Fibroblast of lung (primary cell): ENCODE measurements around the gene CHRND. TPM values are rescaled to one million over a fixed set of nuclear protein-coding genes. Genes with fewer than 3 reads are reported as not detected.

Source experiments
- DNase-seq, 2 donors: peaks; one replicate each; pipeline versions ENCODE4 v3.0.0 to v3.0.0-alpha.2; 2010; ENCODE audit warnings: low read depth in 2 of 2
- H2AFZ ChIP-seq: 2 replicates; pipeline ENCODE4 v1.5.1; 2012; ENCODE audit warnings: low read length, control low read depth, inconsistent platforms
- H3K27ac ChIP-seq: 2 replicates; pipeline ENCODE4 v1.5.1; 2011; ENCODE audit warnings: low read length, control low read depth; ENCODE audit not compliant: insufficient read depth
- H3K27me3 ChIP-seq: 2 replicates; pipeline ENCODE4 v1.5.1; 2011; ENCODE audit warnings: mild to moderate bottlenecking, low read length; ENCODE audit not compliant: control insufficient read depth, insufficient read depth
- H3K36me3 ChIP-seq: 2 replicates; pipeline ENCODE4 v1.5.1; 2011; ENCODE audit warnings: low read length; ENCODE audit not compliant: control insufficient read depth, insufficient read depth
- H3K4me1 ChIP-seq: 2 replicates; pipeline ENCODE4 v1.5.1; 2011; ENCODE audit warnings: low read length; ENCODE audit not compliant: control insufficient read depth, insufficient read depth; ENCODE audit errors: extremely low read depth
- H3K4me2 ChIP-seq: 2 replicates; pipeline ENCODE4 v1.5.1; 2011; ENCODE audit warnings: low read length, control low read depth; ENCODE audit not compliant: insufficient read depth; ENCODE audit errors: extremely low read depth
- H3K4me3 ChIP-seq, 4 experiments: fragments of 200-600 bp in 1 of 4; sonication (generic) in 1 of 4; replicated peaks in 1 of 4; 2 replicates each; pipeline ENCODE4 v1.5.1; 2011 to 2016; ENCODE audit warnings: low read length in 4 of 4, low read depth in 3 of 4, mild to moderate bottlenecking in 3 of 4, control low read depth in 2 of 4, inconsistent platforms in 1 of 4, mixed read lengths in 1 of 4; ENCODE audit not compliant: insufficient read depth in 1 of 4; ENCODE audit errors: control extremely low read depth in 1 of 4
- H3K79me2 ChIP-seq: 2 replicates; pipeline ENCODE4 v1.5.1; 2012; ENCODE audit warnings: mild to moderate bottlenecking, low read length, inconsistent platforms; ENCODE audit not compliant: control insufficient read depth, insufficient read depth
- H3K9ac ChIP-seq: 2 replicates; pipeline ENCODE4 v1.5.1; 2011; ENCODE audit warnings: mild to moderate bottlenecking, low read length, control low read depth; ENCODE audit not compliant: insufficient read depth
- H3K9me3 ChIP-seq: 2 replicates; pipeline ENCODE4 v1.5.1; 2012; ENCODE audit warnings: low read depth, low read length; ENCODE audit not compliant: control insufficient read depth, insufficient read depth
- H4K20me1 ChIP-seq: 2 replicates; pipeline ENCODE4 v1.5.1; 2011; ENCODE audit warnings: low read length; ENCODE audit not compliant: control insufficient read depth, insufficient read depth; ENCODE audit errors: extremely low read depth
- CTCF ChIP-seq, 2 donors: IDR thresholded peaks in 1 of 2; conservative IDR thresholded peaks in 1 of 2; 1 replicate in 1 of 2; 2 replicates in 1 of 2; pipeline ENCODE4 v1.5.1; 2011 to 2012; ENCODE audit warnings: low read length in 2 of 2, control low read depth in 1 of 2, inconsistent platforms in 1 of 2, low read depth in 1 of 2, mild to moderate bottlenecking in 1 of 2
- EZH2 ChIP-seq: IDR thresholded peaks from 2 replicates; pipeline ENCODE4 v1.5.1; 2012; ENCODE audit warnings: low read length, control low read depth, mild to moderate bottlenecking; ENCODE audit errors: missing control alignments
- polyA plus RNA-seq, 2 donors: library from polyadenylated mRNA; depleted of rRNA in 1 of 2; stranded (reverse) in 1 of 2; unstranded in 1 of 2; fragments of >200 nt; gene quantifications; 2 replicates each; pipeline ENCODE4 v1.2.1, GENCODE V29; 2011 to 2012; ENCODE audit warnings: missing spikeins in 1 of 2
- total RNA-seq: library from RNA; depleted of rRNA; stranded (reverse); fragments of >200 nt; gene quantifications from 2 replicates; pipeline ENCODE4 v1.2.1, GENCODE V29; 2014

CHRND gene
- total and polyA plus RNA-seq, 2 donors (not counting 1 experiment from before 2014, with no cell fraction given): not detected

DNA sequence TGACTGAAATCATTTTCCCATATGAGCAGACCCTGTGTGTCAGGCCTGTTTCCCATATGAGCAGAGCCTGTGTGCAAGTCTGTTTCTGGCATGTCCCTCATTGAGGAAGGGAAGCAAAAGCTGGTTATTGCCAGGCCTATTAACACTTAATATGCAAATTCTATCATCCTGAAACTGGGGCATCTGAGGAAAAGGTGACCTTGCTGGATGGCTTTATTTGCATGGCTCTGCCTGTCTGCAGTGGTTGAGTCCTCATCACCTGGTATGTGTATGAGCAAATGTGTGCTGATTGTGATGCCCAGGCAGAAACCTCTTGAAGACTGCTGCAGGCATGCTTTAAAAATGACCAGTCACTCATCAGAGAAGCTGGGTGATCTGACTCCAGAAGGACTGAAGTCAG is 55.8 kb downstream of the CHRND start:
- H3K9me3 ChIP-seq: no peaks in the 10 kb centered on the region
- no peak for DNase-seq
- no peak overlapping the region for H2AFZ ChIP-seq
- no peaks in the 10 kb centered on the region for H4K20me1 ChIP-seq
- H3K27me3 ChIP-seq: no peaks in the 10 kb centered on the region
- H3K9ac ChIP-seq: no peak overlapping the region
- no peak overlapping the region for H3K27ac ChIP-seq
- no peak overlapping the region for H3K4me2 ChIP-seq
- H3K36me3 ChIP-seq: no peaks in the 10 kb centered on the region
- no peak for TF ChIP-seq EZH2
- no peak for TF ChIP-seq CTCF (conservative IDR thresholded peaks at IDR 0.05 in 1 of 2, IDR thresholded peaks at IDR 0.05 in 1 of 2; ENCODE audit: low read depth in 1 of 2, low read length in 2 of 2)
- no peaks in the 10 kb centered on the region for H3K4me1 ChIP-seq
- no peak overlapping the region for H3K4me3 ChIP-seq
- no peaks in the 10 kb centered on the region for H3K79me2 ChIP-seq

- no peak overlapping the region for H3K4me2 ChIP-seq
- H3K36me3 ChIP-seq: no peaks in the 10 kb centered on the region
- peaks cover 3% of the 10 kb centered on the region for H3K4me1 ChIP-seq
- H3K4me3 ChIP-seq: no peak overlapping the region
- TF ChIP-seq CTCF (conservative IDR thresholded peaks at IDR 0.05 in 1 of 2, IDR thresholded peaks at IDR 0.05 in 1 of 2; ENCODE audit: low read depth in 1 of 2, low read length in 2 of 2) (no peak), EZH2 (no peak)
- no peaks in the 10 kb centered on the region for H3K79me2 ChIP-seq
- no peak for DNase-seq
- H4K20me1 ChIP-seq: no peaks in the 10 kb centered on the region
- no peak overlapping the region for H3K27ac ChIP-seq
- H2AFZ ChIP-seq: no peak overlapping the region
- H3K27me3 ChIP-seq: no peaks in the 10 kb centered on the region
- no peak overlapping the region for H3K9ac ChIP-seq
- no peaks in the 10 kb centered on the region for H3K9me3 ChIP-seq
Measured at GRCh38 chr2:232584238-232584637, 58.3 kb downstream of the CHRND start.

Other genes with a start within 250 kb of the CHRND start
- gene ALPP, start 147.4 kb upstream of the CHRND start, total RNA-seq: not detected in 2 replicates
- gene ALPP, start 147.4 kb upstream of the CHRND start, polyA plus RNA-seq: not detected in 2 replicates
- not detected in 2 replicates for gene ALPG, start 119.3 kb upstream of the CHRND start, total RNA-seq
- not detected in 2 replicates for gene ALPG, start 119.3 kb upstream of the CHRND start, polyA plus RNA-seq
- gene ALPI, start 70.0 kb upstream of the CHRND start, total RNA-seq: not detected in 2 replicates
- gene ALPI, start 70.0 kb upstream of the CHRND start, polyA plus RNA-seq: not detected in 2 replicates
- not detected in 2 replicates for gene ECEL1, start 38.3 kb upstream of the CHRND start, total RNA-seq
- not detected in 2 replicates for gene ECEL1, start 38.3 kb upstream of the CHRND start, polyA plus RNA-seq
- not detected in 2 replicates for gene PRSS56, start 5.8 kb upstream of the CHRND start, total RNA-seq
- gene PRSS56, start 5.8 kb upstream of the CHRND start, polyA plus RNA-seq: not detected in 2 replicates
- not detected in 2 replicates for gene CHRNG, start 13.5 kb downstream of the CHRND start, total RNA-seq
- not detected in 2 replicates for gene CHRNG, start 13.5 kb downstream of the CHRND start, polyA plus RNA-seq
- gene TIGD1, start 24.4 kb downstream of the CHRND start, total RNA-seq: 2.1 and 4.0 TPM in 2 replicates
- 2.5 and 3.0 TPM in 2 replicates for gene TIGD1, start 24.4 kb downstream of the CHRND start, polyA plus RNA-seq
- 94.5 and 101 TPM in 2 replicates for gene EIF4E2, start 24.5 kb downstream of the CHRND start, total RNA-seq
- 75.3 and 77.6 TPM in 2 replicates for gene EIF4E2, start 24.5 kb downstream of the CHRND start, polyA plus RNA-seq
- gene EFHD1, start 107.4 kb downstream of the CHRND start, total RNA-seq: not detected in 2 replicates
- gene EFHD1, start 107.4 kb downstream of the CHRND start, polyA plus RNA-seq: 0.09 and 0.83 TPM in 2 replicates
- 46.2 and 64.7 TPM in 2 replicates for gene GIGYF2, start 171.2 kb downstream of the CHRND start, total RNA-seq
- 31.1 and 33.6 TPM in 2 replicates for gene GIGYF2, start 171.2 kb downstream of the CHRND start, polyA plus RNA-seq